Stomach (tissue), 9 donors: ENCODE measurements around the gene DICER1. TPM values are rescaled to one million over a fixed set of nuclear protein-coding genes. Genes with fewer than 3 reads are reported as not detected.

Source experiments
- DNase-seq, 2 donors: peaks; one replicate each; pipeline versions ENCODE4 v3.0.0 to v3.0.0-alpha.2; 2013 to 2019
- H3K27ac ChIP-seq, 5 donors: fragments of 200-600 bp in 4 of 5; sonication (generic) in 4 of 5; one replicate each; pipeline ENCODE4 v1.5.1; 2013 to 2019; ENCODE audit warnings: mild to moderate bottlenecking in 1 of 5, moderate library complexity in 1 of 5
- H3K27me3 ChIP-seq, 3 donors: fragments of 200-600 bp; sonication (generic); one replicate each; pipeline ENCODE4 v1.5.1; 2017 to 2019; ENCODE audit warnings: mixed run types in 1 of 3
- H3K36me3 ChIP-seq, 4 donors: fragments of 200-600 bp; sonication (generic); 1 replicate in 3 of 4; 2 replicates in 1 of 4; pipeline ENCODE4 v1.5.1; 2016 to 2019
- H3K4me1 ChIP-seq, 4 donors: fragments of 200-600 bp; sonication (generic); one replicate each; pipeline ENCODE4 v1.5.1; 2016 to 2019
- H3K4me3 ChIP-seq, 4 donors: fragments of 200-600 bp; sonication (generic) in 3 of 4; one replicate each; pipeline ENCODE4 v1.5.1; 2016 to 2019; ENCODE audit warnings: mild to moderate bottlenecking in 1 of 4
- H3K9me3 ChIP-seq, 4 donors: fragments of 200-600 bp; sonication (generic); one replicate each; pipeline ENCODE4 v1.5.1; 2016 to 2019
- EP300 ChIP-seq: sonication (generic); formaldehyde crosslinking; IDR thresholded peaks from one replicate; pipeline ENCODE4 v1.6.1; 2017; ENCODE audit warnings: antibody characterized with exemption
- POLR2A ChIP-seq, 4 donors: fragments of 450-650 bp; IDR thresholded peaks; one replicate each; pipeline ENCODE4 v1.6.1; 2016; ENCODE audit warnings: antibody characterized with exemption in 4 of 4, control low read depth in 2 of 4, mild to moderate bottlenecking in 1 of 4, moderate library complexity in 1 of 4
- POLR2AphosphoS5 ChIP-seq, 3 donors: sonication (generic); formaldehyde crosslinking; IDR thresholded peaks; one replicate each; pipeline ENCODE4 v1.6.1; 2016; ENCODE audit warnings: antibody characterized with exemption in 3 of 3
- WGBS, 5 donors: extraction: QIAGEN DNeasy Blood & Tissue Kit in 3 of 5; methylation state at CpG; one replicate each; pipeline versions ENCODE4 v1.1.5 to v1.1.7; 2013 to 2018; 5-methylcytosine and 5-hydroxymethylcytosine counted together
- intact Hi-C: fragments of 100-400 bp; cut with DNase I; formaldehyde crosslinking; loops from one replicate; pipeline ENCODE4 v1.15.1; 2023; ENCODE audit warnings: low total_unique reads
- polyA plus RNA-seq, 3 donors: library from polyadenylated mRNA; stranded (reverse); fragments of 200-250 nt; gene quantifications; one replicate each; pipeline ENCODE4 v1.2.3, GENCODE V29; 2013
- total RNA-seq, 5 donors: library from RNA; depleted of rRNA; stranded (reverse); fragments of >200 nt; gene quantifications; one replicate each; pipeline versions ENCODE4 v1.1.0 to v1.2.3, GENCODE V29; 2014 to 2016
- TF ChIP-seq, protein P1 (sequence below), 7 experiments: fragments of 450-650 bp in 4 of 7; fragments of 200-600 bp in 3 of 7; sonication (generic) in 3 of 7; IDR thresholded peaks; one replicate each; pipeline ENCODE4 v1.5.1; 2016 to 2019; ENCODE audit warnings: antibody characterized with exemption in 7 of 7, control low read depth in 2 of 7, mild to moderate bottlenecking in 1 of 7
- donor health status: healthy with polysubstance abuse.
- donor health status: Bipolar disorder and iron deficiency.
- donor health status: healthy.

The DICER1 gene
- total and polyA plus RNA-seq, 8 donors = 6.1 to 104 (median 53.4) TPM

DNA sequence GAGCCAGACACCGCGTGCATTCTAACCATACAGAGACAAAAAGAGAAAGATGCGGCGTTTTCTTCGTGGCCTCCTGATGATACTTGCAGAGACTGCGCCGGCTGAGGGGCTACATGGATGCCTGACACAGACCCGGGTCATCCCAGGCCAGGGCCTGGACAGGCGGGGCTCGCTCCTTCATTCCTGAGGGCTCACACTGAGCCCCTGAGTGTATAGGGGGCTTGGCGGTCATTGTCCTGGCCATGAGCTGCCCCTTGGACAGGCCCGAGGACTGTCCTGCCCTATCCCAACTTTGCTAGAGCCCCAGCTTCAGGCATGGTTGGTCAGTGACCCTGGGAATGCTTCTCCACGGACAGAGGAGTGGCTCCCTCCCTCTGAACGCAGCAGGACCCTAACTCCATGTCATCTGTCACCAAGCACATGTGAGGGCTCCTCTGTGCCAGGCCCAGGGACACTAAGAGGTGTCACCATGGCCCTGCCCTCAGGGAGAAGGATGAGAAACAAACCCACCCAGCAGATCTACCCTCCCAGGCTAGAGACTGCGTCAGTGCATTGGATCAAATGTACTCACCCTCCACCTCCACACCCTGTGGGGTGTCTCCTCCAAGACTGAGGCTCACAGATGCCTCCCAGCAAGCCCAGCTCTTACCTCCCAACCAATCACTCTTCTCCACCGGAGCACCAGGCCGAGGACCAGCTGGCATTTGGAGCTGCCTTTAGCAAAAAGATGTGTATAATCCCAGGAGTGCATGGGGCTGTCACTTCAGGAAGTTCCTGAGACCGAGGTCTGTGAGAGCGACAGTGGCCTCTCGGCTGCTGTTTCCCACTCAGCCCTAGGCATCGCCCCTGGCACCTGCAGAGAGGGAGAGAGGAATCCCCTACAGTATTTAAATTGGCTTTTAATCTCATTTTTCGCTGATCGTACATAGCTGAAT, 102.7 kb downstream of the DICER1 start:
- DNase-seq = peak in 1 of 2 donors; percentile 17
- no peak for TF ChIP-seq EP300
- no peak for TF ChIP-seq POLR2AphosphoS5 (IDR thresholded peaks at IDR 0.05)
- TF ChIP-seq, protein P1, sequence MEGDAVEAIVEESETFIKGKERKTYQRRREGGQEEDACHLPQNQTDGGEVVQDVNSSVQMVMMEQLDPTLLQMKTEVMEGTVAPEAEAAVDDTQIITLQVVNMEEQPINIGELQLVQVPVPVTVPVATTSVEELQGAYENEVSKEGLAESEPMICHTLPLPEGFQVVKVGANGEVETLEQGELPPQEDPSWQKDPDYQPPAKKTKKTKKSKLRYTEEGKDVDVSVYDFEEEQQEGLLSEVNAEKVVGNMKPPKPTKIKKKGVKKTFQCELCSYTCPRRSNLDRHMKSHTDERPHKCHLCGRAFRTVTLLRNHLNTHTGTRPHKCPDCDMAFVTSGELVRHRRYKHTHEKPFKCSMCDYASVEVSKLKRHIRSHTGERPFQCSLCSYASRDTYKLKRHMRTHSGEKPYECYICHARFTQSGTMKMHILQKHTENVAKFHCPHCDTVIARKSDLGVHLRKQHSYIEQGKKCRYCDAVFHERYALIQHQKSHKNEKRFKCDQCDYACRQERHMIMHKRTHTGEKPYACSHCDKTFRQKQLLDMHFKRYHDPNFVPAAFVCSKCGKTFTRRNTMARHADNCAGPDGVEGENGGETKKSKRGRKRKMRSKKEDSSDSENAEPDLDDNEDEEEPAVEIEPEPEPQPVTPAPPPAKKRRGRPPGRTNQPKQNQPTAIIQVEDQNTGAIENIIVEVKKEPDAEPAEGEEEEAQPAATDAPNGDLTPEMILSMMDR (IDR thresholded peaks at IDR 0.05) = no peak
- no peak for TF ChIP-seq POLR2A (IDR thresholded peaks at IDR 0.05)

DNA sequence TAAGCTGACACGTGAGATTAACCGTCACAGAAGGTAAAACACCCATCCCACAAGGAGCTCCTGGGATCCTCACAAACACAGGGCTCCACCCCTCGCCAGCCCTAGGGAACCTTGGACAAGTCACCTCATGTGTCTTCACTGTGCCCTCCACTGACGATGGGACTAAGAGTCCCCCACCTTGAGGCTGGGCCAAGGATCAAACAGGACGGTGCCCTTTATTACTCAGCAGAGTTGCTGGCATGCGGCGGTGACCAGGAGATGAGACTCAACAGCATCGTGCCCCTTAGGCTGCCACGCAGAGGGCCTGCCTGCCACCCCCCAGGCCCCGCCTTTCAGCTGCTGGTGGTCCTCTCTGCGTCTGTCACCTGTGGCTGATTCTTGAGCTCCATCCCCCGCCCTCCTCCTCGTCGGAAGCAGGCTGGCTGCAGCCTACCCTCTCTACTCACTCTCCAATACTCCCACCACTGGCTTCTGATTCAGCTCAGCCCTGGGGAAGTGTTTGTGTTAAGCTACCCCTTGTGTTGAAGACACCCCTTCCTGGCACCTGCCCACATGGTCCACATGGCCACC, 105.2 kb downstream of the DICER1 start:
- H3K36me3 ChIP-seq = no peaks in the 10 kb centered on the region
- WGBS, 5 donors = 76 to 85% (median 80%) methylated on average over 14 of the region's 14 CpGs
- no peaks in the 10 kb centered on the region for H3K27me3 ChIP-seq
- H3K4me1 ChIP-seq = peaks cover 0 to 11% (median 0%) of the 10 kb centered on the region in 4 donors
- no peak overlapping the region for H3K4me3 ChIP-seq
- no peak overlapping the region for H3K27ac ChIP-seq
- H3K9me3 ChIP-seq = no peaks in the 10 kb centered on the region
- TF ChIP-seq EP300 (no peak), POLR2AphosphoS5 (IDR thresholded peaks at IDR 0.05) (no peak), POLR2A (IDR thresholded peaks at IDR 0.05) (no peak)
- TF ChIP-seq, protein P1 (IDR thresholded peaks at IDR 0.05) = no peak
- DNase-seq = peak in 1 of 2 donors; percentile 19
- intact Hi-C loops = no loop called here

More for the DNA sequence above, 102.7 kb downstream of the DICER1 start:
- Histone ChIP-seq H3K9me3 (no peaks in the 10 kb centered on the region), H3K36me3 (no peaks in the 10 kb centered on the region), H3K27me3 (no peaks in the 10 kb centered on the region), H3K4me1 (peaks cover 0 to 6% (median 0%) of the 10 kb centered on the region in 4 donors), H3K27ac (no peak overlapping the region), H3K4me3 (no peak overlapping the region)
- WGBS, 5 donors = 87 to 92% (median 89%) methylated on average over 20 to 23 of the region's 23 CpGs
- intact Hi-C loops = no loop called here

DNA sequence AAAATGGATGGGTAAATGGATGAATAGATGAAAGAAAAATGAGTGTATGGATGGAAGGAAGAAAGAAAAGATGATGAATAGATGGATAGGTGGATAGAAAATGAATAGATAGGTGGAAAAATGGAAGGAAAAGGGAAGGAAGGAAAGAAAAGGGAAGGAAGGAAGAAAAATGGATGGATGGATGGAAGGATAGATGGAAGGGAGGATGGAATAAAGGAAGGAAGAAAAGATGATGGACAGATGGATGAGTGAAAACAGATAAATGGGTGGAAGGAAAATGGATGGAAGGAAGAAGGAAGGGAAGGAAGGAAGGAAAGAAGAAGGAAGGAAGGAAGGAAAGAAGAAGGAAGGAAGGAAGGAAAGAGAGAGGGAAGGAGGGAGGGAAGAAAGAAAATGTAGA, 107.4 kb downstream of the DICER1 start:
- Histone ChIP-seq H3K27ac (no peak overlapping the region), H3K4me3 (no peak overlapping the region), H3K36me3 (no peaks in the 10 kb centered on the region), H3K4me1 (peaks cover 0 to 6% (median 0%) of the 10 kb centered on the region in 4 donors), H3K9me3 (no peaks in the 10 kb centered on the region), H3K27me3 (peaks cover 0 to under 1% (median 0%) of the 10 kb centered on the region in 3 donors)
- intact Hi-C loops = no loop called here
- no peak for TF ChIP-seq POLR2A (IDR thresholded peaks at IDR 0.05)
- no peak for TF ChIP-seq POLR2AphosphoS5 (IDR thresholded peaks at IDR 0.05)
- TF ChIP-seq, protein P1 (IDR thresholded peaks at IDR 0.05) = no peak
- no peak for TF ChIP-seq EP300
- DNase-seq = no peak

DNA sequence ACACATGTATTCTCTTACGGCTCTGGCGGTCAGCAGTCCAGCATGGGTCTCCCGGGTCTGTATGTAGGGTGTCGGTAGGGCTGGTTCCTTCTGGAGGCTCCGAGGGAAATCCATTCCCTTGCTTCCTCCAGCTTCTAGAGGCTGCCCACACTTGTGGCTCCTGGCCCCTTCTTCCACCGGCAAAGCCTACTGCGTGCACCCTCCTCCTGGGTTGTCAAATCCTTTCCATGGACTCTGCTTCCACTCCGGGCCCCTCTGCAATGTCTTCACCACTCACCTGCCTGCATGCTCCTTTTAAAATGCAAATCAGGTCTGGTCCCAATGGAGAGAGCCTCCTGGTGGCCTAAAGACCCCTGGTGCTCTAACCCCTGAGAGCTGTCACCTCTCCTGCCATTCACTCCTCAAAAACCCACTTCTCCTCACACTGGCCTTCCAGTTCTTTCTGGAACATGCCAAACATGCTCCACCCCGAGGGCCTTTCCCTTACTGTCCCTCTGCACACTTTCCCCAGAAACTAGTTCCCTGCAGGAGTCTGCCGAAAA, 108.5 kb downstream of the DICER1 start:
- TF ChIP-seq POLR2A (IDR thresholded peaks at IDR 0.05) (no peak), POLR2AphosphoS5 (IDR thresholded peaks at IDR 0.05) (no peak), EP300 (no peak)
- TF ChIP-seq, protein P1 (IDR thresholded peaks at IDR 0.05) = no peak
- Histone ChIP-seq H3K27ac (no peak overlapping the region), H3K36me3 (no peaks in the 10 kb centered on the region), H3K27me3 (peaks cover 0 to 6% (median 0%) of the 10 kb centered on the region in 3 donors), H3K9me3 (no peaks in the 10 kb centered on the region), H3K4me1 (peaks cover 0 to 6% (median 0%) of the 10 kb centered on the region in 4 donors), H3K4me3 (no peak overlapping the region)
- peak in 1 of 2 donors; percentile 20 for DNase-seq
- WGBS, 5 donors = 81 to 87% (median 82%) methylated on average over 10 of the region's 10 CpGs
- intact Hi-C loops = no loop called here
